ENCODE measurements around the gene MAP3K12.
"Not testable (repeated sequence)": the region's sequence is repeated elsewhere in the genome, so short reads cannot be mapped to it uniquely, and the experiment has no call there.

MAP3K12 gene

DNA sequence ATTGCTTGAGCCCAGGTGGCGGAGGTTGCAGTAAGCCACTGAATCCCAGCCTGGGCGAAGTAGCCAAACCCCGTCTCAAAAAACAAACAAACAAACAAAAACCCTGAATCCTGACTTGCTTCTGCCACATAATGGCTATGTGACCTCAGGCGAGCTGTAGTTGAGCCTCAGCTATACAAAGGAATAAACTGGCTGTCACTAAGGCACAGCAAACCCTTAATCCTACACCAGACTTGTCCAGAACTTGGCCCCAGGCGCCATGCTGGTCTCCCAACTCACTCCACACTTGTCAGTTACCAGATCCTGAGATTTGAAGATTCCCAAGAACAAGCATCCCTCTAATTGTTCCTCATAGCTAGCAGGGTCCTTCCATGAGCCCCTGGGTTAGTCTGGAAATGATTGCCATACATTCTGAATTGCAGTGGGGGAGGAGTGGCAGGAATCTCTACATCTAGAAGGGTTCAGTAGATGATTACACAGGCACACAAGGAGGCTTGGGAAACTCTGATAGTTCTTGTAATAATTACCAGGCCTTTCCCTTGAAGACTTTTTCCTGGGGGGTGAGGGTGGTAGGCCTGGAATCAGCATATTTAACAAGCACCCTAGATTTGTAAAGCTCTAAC, 9.9 kb downstream of the MAP3K12 start:
- no peak for DNase-seq

DNA sequence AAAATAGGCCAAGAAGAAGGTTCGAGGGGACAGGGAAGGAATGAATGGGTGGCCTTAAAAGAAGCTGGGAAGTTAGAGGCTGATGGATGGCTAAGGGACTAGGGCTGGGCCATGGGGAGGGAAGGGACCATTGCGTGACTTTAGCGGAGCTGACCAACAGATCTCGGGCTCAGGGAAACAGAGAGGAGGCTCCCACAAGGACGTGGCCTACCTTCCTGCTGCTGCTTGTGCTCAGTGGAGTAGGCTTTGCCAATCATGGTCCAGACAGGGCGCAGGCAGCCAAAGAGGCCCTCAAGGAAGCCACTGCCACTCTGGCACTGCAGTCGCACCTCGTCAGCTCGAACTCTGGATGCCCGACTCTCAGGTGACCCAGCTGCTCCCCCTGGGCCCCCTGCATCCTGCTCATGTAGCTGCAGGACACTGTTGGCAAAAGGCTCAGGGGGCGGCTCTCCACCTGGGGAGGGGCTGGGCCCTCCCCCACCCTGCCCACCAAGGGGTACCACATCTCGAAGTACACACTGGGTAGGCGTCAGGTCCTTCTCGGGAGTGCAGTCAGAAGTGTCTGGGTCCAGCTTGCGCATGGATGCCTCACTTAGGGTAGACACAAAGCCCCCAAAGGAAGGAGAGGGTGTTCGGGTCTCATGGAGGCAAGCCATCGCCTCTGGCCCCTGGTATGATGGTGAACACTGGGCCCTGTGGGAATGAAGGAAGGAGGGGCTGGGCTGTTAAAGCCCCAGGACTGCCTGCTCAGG, 12.3 kb downstream of the MAP3K12 start:
- no peak for DNase-seq

DNA sequence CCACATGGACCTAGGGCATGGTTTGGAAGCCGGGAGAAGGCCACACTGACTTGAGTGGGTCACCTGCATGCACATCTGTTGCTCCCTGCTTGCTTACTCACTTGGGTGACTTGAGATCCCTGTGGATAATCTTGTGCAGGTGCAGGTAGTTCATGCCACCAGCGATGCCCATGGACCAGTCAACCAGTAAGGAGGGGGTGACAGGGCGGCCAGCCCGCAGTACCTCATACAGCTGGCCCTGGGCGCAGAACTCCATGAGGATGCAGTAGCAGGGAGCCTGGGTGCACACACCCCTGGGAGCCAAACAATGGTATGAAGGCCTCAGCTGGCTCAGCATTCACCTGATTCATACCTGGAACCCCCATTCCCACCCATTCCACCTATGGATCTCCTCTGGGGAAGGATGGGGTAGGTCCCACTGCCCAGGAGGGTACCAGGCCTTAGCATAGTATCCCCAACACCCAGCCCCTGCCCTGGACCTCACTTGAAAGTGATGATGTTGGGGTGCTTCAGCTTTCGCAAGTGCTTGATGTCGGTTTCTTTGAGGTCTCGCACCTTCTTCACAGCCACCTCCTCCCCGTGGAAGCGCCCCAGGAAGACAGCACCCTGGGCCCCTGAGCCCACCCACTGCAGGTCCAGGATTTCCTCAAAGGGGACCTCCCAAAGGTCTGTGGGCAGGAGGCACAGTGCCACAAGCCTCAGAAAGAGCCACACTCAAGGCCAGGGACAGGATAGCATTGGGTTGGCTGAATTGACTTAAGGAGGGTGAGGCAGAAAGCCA, 13.1 kb downstream of the MAP3K12 start:
- DNase-seq = no peak

DNA sequence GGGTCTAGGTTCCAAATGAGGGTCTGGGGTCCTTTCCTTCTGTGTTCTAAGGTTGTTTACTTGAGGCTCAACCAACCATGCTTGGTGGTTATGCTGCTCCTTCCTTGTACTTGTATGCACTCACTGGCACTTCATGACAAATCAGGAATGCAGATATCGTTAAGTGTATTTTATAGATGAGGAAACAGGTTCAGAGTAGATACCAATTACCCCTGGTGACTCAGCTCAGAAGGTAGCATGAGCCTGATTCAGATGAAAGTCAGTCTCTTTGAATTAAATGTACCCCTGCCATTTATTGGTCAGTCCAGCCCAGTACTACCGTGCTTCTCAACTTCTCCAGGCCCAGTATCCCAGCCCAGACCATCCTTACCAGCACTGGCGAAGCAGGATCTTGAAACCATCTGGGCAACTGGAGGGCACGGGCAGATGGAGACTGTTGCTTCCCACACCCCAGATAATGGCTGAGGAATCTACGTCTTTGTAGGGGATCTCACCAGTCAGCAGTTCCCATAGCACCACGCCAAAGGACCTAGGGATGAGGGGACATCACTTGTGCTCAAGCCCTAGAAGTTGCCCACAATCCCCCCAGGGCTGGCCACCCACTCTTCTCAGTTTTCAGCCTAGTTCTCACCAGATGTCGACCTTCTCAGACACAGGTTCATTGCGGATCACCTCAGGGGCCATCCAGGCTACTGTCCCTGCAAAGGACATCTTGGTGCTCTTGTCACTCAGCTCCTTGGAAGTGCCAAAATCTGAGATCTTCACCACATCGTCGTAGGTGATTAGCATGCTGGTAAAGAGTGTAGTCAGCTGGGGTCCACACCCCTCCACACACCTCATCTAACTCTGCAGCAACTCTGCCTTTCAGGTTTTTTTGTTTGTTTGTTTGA, 14.3 kb downstream of the MAP3K12 start:
- no peak for DNase-seq

DNA sequence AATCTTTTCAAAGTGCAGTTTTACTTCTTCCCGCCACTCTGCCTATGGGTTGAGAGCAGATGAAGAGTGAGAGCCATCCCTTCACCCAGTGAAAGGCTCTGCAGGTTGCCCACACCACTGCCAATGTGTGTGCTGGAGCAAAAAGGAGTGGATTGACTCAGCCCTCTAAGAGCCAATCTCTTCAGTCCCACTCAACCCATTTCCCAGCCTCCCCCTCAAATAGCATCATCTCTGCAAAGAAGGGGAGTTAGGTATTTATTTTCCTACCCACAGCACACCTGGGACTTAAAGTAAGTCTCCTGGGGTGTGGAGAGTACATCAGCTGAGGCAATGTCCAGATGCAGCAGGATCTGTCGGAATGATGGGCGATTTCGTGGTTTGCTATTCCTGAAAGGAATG, 15.3 kb downstream of the MAP3K12 start:
- DNase-seq = no peak

DNA sequence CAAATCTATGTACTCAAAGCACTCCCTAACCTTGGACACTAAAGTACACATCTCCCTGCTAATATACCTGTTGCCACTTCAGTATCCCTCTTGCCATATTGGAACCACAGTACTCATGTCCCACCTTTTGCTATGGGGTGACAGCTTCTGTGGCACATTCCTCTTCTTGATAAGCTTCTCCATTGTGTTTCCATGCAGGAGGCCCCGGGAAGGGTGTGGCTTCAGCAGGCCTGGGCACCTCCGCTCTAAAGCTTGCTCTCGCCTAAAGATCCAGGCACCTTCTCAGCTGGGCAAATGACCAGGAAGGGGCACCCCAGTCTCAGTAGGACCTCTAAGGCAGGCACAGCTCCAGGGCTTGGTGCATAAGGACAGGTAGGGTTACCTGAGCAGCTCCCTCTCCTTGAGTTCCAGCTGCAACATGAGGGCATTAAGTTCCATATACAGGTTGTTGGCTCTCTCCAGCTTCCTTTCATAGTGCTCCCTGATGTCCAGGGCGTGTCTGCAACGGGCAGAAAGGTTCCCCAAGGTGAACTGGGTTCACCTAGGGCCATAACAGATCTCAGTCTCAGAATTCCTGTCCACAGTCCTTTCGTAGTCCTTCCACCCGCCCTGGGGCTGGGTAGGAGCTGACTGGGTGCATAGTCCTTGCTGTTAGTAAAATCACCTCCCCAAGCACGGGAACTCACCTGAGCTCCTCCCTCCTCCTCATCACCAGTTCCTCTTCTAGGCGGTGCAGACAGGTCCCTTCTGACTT, 15.9 kb downstream of the MAP3K12 start:
- no peak for DNase-seq

DNA sequence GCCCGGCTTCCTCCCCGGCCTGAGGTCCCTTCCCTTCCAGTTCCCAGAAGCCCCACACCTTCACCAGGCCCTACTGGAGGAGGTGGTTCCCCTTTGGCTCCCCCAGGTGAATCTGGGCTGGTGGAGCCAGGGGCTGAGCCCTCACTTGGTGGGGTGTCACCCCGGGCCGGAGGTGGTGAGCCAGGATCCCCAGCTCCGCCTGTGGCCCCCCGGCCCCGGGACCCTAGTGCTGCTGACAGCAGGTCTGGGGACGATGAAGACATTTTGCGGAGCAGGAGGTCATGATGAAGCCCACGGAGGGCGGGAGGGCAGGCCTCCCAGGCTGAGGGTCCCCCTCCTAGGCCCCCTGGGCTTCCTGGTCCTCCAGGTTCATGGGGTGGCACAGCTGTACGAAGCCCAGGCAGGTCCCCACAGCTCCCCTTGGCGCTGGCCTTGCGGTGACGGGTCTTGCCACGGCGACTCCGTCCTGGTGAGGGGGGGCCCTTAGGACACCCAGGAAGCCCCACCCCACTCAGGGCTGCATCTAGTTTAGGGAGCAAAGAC, 16.6 kb downstream of the MAP3K12 start:
- DNase-seq = no peak

DNA sequence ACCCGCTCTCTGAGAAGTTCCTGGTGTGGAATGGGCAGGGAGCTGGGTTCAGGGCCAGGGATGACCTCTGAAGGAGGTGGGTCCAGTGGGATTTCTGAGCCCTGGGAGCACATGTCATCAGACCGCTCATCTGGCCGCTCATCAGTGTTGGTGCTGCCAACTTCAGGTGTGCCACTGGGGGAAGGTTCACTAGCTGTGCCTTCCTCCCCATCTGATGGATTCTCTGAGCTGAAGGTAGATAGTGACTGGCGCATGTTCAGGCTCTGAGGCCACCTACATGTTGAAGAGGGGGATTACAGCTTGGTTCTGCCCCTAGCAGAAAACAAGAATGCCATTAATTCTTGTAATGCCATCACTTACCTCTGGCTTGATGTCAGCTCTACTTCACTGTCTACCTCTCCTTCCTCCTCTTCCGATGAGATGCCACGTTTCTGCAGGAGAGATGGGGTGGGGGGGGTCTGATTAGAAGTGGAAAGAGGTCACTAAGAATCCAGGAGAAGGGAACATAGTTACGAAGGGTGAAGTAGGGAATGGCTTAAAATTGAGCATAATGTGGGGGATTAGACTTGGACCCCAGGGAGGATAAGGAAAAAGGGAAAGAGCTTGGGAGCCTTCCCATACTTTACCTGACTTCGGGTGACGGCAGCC, 17.2 kb downstream of the MAP3K12 start:
- no peak for DNase-seq

DNA sequence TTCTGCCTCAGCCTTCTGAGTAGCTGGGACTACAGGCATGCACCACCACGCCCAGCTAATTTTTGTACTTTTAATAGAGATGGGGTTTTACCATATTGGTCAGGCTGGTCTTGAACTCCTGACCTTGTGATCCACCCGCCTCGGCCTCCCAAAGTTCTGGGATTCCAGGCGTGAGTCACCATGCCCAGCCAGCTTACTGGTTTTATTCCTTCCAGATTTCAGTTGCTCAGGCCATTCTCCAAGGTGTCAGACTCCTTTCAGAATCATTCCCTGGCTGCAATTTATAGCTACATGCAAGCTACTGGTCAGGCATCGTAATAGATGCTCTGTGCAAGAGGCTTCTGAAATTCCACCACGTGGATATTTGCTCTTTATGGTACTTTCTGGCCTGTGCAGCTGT, 17.8 kb downstream of the MAP3K12 start:
- DNase-seq = not testable (repeated sequence)

DNA sequence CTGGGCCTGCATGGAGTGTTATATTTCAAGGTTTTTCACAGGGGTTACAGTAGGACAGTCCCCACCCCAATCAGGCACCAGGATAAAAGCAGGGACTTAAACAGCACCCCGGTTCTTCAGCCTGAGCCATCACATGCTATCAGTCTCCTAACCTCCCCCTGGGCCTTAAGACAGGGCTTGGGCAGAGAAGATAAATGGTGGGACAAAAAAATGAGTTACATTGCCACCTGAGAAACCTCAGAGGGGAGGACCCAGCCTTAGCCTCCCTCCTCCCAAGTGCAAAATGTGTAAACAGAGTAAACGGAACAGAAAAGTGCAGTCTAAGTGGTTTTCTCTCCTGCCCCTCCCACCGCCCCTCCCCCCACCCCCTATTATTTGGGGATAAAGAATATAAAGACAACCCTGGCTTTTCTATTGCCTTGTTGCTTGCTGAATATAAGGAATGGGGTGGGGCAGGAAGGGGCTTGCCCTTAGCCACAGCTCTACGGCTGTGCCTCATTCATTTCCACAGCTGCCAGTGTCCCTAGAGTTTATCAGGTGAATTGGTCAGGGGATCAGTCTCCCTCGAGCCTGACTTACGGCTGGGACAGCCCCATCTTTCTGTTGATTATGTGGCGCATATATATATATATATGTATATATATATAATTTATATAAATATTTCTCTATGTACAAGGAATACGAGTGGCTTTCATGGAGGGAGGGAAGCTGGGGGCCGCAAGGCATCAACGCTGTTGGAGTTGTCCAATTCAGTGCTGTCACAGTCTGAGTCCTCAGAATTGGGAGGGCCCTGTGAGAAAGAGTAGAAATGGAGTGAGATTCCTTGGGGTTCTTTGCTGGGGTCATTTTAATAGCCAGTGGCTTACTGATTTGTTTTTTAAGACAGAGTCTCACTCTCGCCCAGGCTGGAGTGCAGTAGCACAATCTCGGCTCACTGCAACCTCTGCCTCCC, 18.5 kb downstream of the MAP3K12 start:
- DNase-seq = no peak

DNA sequence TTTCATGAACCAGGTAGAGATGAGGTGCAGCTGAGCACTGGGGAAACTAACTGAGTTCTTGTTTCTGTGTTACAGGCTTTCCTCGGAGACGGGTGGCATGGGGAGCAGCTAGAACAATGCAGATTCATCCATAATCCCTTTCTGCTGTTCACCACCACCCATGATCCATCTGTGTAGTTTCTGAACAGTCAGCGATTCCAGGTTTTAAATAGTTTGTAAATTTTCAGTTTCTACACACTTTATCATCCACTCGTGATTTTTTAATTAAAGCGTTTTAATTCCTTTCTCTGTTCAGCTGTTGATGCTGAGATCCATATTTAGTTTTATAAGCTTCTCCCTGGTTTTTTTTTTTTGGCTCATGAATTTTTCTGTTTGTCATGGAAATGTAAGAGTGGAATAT, 19.9 kb downstream of the MAP3K12 start:
- no peak for DNase-seq

DNA sequence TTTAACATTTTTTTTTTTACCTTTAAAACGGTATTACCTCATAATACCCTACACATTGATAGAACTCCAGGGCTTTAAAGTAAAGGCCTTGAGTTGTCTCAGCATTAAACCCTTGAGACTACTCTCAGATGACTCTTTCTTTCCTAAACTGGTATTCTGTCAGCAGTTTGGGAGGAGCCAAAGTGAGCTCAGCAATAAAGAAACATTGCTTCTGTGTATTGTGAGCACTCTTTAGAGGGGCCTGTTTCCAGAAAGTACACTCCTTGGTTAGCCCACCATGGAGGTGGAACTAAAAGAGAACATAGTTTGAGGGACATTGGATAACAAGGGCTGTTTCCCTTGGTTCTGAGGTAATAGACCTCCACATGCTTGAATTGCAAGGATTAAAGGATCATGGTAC, 20.4 kb downstream of the MAP3K12 start:
- DNase-seq = no peak

DNA sequence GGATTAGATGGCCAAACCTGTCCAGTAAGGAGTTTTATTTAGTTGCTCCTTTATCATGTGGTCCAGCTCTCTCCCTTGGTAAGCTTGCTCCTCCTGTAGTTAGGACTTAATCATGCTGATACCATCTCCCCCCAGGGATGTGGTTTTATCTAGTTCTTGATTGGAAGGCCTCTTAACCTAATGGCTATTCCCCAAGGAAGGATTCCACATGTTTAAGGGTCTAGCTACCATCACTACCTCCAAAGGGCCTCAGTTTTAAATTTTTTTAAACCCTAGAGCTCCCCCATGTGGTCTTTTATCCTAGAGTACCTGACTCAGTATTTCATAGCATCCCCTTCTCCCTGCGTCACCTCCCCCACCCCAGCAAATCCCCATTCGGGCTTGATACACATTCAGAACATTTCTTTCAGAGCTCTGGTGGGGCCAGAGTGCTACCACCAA, 22.5 kb downstream of the MAP3K12 start:
- no peak for DNase-seq

DNA sequence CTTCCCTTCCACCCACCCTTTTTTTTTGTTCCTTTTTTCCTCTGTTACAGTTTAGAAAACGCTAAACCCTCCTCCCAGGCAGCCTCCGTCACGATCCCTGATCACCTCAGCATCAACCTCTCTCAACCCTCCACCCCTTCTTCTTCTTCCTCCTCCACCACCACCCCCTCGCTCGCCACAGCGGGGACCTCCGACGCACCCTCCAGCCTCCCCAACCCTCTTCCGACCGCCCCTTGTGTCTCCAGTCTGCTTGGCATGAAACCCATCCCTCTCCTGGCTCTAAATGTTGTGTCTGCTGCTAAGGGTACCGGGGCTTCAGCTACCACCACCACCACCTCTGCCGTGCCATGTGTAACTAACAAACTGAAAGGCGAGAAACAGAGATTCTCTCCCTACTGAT, 24.4 kb downstream of the MAP3K12 start:
- DNase-seq = no peak

DNA sequence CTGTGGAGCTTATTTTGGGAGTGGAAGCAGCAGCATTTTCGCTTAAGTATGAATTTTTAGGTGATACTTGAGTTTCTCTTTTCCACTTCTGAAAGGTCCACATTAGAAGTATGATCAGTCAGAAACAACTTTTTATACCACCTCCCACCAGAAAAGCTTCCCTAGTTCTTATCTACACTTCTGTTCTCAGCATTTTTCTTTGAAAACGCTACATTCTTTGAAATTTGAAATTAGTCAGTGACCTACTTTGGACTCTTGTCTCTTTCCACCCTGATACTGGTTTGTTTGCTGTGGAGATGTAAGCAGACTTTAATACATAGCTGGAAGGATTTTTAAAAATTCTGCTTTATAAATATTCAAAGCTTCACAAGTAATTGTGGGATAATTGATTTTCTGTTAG, 25.2 kb downstream of the MAP3K12 start:
- DNase-seq = no peak

DNA sequence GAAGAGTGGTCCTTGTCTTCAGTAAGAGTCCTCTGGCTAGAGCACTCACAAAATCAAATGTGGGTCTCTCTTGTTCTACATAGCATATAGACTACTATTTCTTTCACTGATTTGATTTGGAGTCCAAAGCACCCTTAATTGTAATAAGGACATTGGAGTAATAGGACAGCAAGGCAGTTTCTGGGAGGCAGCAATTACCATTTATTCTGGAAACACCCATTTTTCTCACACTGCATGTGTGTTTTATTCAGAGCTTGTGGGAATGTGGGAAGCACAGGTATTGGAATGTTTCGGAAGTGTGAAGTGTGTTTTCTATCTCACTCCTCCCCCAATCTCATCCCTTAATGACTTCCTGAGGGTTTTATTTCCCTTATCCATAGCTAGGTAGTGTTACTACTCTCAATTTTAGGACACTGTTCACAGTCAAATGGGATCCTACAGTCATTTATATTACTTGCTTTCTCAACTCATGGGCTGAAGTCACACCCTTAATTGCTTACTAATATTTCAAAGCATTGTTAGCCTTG, 27.1 kb downstream of the MAP3K12 start:
- no peak for DNase-seq

DNA sequence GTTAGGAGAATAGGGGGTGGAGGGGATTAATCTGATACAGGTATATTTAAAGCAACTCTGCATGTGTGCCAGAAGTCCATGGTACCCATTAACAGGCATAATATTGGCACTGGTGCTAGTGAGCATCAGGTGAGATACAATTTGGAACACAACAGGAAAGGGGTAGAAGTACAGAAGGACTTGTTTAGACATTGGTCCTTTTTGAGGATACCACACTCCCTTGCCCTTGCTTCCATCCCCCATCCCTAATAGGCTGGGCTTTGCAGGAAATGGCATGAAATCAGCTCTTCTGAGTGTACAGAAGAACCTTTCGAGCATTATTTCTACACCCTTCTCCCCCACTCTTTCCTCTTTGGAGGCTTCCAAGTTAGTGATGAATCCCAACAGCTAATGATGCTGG, 31.0 kb downstream of the MAP3K12 start:
- no peak for DNase-seq

DNA sequence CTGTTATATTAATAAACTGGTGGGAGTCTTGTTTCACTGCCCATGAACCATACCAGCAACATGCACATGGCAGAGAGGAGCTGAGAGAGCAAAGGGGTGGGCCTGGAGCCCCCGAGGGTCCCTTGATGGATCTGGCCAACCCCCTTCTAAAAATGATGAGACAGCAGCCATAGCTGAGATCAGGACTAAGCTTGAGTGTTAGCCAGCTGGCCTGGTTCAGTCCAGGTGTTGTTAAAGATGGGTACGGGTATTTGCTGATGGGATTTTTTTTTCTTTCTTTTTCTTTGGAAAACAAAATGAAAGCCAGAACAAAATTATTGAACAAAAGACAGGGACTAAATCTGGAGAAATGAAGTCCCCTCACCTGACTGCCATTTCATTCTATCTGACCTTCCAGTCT, 31.4 kb downstream of the MAP3K12 start:
- DNase-seq = no peak

DNA sequence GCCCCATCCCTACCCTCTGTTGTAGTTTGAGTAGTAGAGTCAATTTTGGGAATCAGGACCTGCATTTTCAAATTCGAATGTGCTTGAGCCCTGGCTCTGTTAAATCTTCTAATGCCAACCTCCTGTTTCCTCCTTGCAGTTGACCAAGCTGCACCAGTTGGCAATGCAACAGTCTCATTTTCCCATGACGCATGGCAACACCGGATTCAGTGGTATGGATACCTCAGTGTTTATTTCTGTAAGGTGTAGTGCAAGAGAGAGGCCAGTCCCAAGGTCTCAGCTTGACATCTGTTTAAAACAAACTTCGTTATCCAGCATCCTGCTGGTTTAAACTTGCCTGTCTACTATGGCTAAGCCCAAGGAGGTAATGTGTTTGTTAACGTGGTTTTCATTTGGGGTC, 32.2 kb downstream of the MAP3K12 start:
- DNase-seq = no peak

DNA sequence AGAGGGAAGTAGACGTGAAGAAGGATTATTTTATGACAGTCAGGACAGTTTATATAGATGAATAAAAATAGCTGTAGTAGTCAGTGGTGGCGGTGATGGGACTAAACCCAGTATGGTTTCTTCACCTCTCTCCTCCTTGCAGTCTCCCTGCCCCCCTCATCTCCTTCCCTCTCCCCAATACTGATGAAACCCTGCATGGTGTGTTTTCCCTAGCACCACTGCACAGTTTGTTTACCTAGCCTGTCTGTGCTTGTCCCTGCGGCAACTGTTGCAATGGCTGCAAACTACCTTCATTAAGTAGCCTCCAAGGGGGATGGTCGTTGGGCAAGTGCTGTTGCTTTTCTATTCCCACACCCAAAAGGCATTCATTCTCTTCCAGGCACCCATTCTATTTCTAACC, 32.6 kb downstream of the MAP3K12 start:
- DNase-seq = no peak
